GM21528 (cell line): ENCODE measurements around the gene ICA1.
"Not testable (repeated sequence)": the region's sequence is repeated elsewhere in the genome, so short reads cannot be mapped to it uniquely, and the experiment has no call there.

Experiments used
- ATAC-seq: cut with Tn5 transposase; IDR thresholded peaks from one replicate; pipeline ENCODE4 v1.9.1; 2021; ENCODE audit warnings: mild to moderate bottlenecking, moderate library complexity; ENCODE audit not compliant: unreplicated experiment, low FRiP score

Gene ICA1

DNA sequence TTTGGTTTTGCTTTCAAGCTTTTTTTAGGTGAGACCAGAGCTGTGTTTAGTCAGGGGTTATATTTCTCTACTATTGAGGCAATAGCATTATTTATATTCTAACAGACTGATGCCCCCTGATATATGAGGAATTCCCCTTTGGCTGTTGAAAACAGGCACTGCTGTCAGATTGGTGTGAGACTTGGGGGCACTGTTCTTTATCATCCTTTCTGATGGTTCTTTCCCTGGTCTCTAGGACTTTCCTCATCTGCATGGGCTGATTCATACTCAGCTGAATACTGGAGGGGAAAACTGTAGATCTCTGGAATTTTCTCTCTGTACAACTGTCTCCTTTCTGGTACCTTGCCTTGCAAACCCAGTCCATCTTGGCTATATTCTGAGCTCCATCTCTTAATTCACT, 10.0 kb upstream of the ICA1 start:
- ATAC-seq = no peak

GRCh38 chr7:8263048-8263447, 1.1 kb upstream of the ICA1 start:
- ATAC-seq = no peak

DNA sequence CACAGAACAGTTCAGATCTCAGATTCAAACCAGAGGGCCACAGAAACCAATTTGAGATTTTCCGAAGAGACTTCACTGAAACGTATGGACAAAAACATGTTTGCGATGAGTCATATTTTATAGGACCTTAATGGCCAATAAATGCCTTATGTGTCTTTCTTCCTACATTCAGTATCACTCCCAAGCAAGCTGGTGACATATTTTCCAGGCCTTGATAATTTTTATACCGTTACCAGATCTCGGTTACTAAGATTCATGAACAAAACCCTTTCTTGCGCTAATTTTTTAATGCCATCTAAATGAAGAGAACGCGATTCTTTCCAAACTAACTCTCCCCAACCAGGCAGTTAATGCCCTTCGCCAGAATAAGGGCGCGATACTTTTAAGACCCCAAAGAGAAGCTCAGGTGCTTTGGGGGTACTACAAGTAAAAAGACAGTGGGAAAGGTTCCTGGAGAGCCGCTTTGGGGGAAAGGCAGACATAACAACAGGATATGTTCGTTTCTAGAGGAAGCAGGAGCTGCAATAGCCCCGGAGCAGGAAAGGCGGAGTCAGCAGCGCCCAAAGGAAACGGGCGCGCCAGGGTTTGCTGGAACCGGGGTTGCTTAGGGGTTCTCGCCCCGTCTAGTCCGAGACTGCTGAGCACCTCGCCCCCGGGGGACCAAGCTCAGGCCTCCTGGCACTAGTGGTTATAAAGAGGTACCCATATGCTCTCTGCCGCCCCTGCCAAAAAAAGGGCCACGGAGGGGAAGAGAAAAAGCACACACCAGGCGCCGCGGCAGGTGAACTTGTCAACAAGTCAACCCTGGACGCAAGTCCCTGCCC, 884 bp downstream of the ICA1 start:
- peak; percentile 31 for ATAC-seq

DNA sequence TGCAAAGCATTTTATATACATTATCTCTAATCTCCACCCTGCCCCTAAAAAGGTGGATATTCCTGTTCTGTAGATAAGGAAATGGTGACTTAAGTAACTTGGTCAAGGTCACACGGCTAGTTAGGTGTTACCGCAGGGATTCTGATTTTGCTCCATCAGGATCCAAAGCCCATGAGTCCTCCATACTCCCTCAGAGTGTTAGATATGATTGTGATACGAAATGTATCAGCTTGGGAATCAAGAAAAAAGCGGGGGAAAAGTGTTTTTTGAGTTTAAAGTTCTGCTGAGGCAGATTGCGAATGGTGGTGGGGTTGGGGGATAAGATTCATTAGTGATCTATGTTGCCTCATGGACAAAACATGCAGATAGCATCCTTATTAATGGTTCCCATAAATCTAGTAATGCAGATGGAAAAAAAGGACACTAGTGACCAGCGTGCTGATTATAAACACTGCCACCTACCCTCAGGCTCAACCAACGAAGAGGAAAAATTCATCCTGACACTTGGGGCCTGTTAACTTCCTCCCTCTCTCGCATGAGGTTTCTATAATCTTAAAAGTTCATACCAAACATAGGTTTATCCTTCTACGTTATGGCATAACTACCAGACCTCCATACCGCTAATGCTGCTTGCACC, 2.3 kb downstream of the ICA1 start:
- no peak for ATAC-seq

DNA sequence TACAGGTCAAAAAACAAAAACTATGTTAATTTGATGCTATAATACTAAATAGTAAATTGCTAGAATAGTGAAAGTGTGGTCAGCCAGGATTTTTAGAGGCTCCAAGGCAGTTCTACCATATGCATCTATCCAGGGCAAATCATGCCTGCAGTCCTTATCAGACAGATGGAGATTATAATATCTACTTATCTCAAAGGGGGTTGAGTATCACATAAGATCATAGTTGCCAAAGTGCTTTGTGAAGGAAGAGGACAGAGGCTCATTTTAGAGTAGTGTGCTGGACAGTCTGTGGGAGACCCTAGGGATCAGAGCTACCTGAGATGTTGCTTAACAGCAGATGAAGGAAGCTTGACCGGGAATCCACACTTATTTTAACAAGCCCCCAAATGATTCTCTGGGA, 3.2 kb downstream of the ICA1 start:
- ATAC-seq = no peak

DNA sequence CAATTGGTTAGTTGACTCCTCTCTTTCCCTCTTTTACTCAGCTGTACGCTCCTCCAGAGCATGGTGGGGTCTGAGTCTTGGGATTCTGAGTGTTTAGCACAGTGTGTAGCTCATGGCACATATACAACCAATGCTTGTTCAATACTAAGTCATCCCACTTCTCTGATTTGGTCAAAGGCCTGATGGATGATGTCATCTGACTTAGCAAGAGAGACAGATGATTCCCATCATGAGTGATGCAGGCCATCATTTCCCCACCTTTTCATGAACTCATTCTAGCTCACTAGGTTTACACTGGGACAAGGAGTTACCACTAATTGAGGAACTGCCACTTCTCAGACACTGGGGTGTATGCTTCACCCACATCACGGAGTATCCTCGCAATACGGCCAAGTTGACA, 3.8 kb downstream of the ICA1 start:
- ATAC-seq = no peak

DNA sequence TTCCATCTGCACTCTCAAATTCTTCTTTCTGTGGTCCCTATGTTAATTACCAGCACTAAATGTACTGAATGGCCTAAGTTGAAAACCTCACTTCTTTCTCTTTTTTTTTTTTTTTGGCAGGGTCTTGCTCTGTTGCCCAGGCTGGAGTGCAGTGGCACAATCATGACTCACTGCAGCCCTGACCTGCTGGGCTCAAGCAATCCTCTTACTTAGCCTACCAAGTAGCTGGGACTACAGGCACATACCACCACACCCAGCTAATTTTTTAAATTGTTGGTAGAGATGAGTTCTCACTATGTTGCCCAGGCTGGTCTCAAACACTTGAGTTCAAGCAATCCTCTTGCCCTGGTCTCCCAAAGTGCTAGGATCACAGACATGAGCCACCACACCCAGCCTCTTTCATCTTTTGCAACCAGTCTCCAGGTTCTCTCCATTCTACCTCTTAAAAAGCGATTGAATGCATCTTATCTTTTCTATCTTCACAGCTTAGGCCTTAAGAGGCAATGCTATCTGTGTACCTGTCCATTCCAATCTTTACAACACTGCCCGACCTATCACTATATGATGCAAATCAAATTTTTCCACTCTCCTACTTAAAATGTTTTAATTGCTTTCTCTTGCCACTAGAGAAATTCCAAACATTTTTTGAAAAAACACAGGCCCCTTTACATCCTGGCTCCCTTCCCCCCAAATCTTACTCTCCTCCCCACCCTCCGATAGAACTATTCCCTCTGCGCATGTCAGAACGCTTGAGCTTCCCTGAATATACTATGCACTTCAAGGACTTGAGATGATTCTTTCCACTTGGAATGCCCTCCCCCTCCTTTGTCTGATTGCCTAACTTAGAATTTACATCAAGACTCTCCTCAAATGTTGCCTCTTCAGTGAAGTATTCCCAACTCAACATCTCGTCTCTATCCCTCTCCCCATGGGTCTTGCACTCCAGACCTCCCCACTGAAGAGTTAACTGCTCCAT, 6.0 kb downstream of the ICA1 start:
- ATAC-seq = no peak

DNA sequence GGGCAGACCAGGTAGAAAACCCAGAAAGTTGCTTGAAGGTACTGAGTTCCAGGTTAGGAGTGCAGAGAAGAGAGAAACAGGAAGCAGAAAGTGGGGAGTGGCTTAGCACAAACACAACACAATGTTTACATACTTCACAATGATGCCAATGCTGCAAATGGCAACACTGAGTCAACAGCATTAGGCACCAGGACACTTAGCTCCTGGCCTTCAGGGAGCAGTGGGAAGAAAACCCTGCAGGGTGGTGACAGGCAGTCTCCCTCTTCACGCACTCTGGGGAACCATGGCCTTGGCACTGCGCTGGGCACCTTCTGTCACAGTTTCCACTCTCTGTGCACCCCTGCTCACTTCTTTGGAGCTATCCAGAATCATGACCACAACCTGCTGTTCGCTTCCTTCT, 7.3 kb downstream of the ICA1 start:
- ATAC-seq = no peak

DNA sequence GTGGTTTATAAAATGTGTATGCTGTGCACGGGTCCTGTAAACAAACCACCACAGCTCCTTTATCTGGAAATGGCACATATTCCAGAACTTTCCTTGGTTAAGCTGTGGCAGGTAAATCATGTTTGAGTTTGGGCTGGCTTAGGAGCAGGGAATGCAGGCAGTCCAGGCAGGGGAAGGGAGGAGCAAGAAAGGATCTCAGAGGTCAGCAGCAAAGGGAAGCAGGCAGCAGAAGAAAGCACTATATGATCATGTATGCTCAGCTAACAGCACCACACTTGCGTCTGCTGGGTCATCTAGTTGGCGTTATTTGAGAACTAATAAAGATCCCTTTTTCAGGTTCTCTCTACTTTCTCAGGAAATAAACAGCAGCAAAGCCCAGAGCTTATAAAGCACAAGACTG, 7.8 kb downstream of the ICA1 start:
- ATAC-seq = no peak

GRCh38 chr7:8251195-8251594, 10.8 kb downstream of the ICA1 start:
- no peak for ATAC-seq

DNA sequence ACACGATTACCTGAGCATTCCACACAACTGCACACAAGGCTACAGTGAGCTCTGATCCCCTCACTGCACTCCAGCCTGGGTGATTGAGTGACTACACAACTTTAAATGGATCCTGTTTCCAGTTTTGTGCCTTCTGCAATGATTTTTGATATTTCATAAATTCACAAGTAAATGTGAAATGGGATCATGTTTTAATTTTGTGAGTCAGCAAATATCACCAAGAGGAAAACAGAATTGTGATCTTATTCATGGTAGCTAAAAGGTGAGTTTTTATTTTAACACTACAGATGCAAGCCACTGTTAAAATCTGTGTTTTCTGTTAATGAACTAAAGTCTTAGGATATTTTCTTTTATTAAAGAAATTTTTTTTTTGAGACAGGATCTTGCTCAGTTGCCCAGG, 11.4 kb downstream of the ICA1 start:
- no peak for ATAC-seq

- no peak for ATAC-seq
Observed at GRCh38 chr7:8249121-8249520, 12.8 kb downstream of the ICA1 start.

GRCh38 chr7:8246020-8246419, 15.9 kb downstream of the ICA1 start:
- ATAC-seq = no peak

- ATAC-seq = not testable (repeated sequence)
Observed at GRCh38 chr7:8245032-8245431, 16.9 kb downstream of the ICA1 start.

- ATAC-seq = not testable (repeated sequence)
Observed at GRCh38 chr7:8243059-8243458, 18.9 kb downstream of the ICA1 start.

DNA sequence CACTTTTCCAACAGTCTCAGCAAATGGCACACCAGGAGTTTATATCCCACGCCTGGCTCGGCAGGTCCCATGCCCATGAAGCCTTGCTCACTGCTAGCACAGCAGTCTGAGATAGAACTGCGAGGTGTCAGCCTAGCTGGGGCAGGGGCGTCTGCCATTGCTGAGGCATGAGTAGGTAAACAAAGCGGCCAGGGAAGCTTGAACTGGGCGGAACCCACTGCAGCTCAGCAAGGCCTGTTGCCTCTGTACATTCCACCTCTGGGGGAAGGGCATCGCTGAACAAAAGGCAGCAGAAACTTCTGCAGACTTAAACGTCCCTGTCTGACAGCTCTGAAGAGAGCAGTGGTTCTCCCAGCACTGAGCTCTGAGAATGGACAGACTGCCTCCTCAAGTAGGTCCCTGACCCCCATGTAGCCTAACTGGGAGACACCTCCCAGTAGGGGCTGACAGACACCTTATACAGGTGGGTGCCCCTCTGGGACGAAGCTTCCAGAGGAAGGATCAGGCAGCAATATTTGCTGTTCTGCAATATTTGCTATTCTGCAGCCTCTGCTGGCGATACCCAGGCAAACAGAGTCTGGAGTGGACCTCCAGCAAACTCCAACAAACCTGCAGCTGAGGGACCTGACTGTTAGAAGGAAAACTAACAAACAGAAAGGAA, 22.1 kb downstream of the ICA1 start:
- not testable (repeated sequence) for ATAC-seq

DNA sequence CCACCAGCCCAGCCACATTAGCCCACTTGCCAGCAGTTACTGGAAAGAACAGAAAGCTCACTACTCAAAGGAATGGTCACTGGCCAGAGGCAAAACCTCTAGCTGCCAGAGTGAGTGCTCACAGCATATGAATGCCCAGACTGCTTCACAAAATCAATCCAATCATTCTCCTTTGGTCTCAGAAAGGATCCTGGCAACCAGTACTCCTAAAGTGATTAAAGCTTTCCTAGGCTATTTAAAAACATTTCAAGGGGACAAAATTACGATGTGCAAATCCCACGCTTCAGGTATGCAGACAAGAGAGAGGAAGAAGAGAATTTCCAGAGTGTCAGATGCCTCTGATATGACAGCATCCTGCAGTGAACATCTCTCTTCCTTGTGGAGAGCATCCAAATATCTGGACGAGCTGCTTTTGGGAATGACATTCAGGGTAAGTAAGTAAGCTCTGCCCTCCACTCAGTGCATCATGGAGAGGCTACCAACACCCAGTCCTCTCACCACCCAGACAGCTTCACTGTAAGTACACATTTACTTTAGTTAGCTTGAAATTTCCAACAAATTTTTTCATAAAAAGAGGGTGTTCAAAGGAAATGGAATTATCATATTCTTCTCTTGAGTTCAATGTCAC, 25.1 kb downstream of the ICA1 start:
- no peak for ATAC-seq

DNA sequence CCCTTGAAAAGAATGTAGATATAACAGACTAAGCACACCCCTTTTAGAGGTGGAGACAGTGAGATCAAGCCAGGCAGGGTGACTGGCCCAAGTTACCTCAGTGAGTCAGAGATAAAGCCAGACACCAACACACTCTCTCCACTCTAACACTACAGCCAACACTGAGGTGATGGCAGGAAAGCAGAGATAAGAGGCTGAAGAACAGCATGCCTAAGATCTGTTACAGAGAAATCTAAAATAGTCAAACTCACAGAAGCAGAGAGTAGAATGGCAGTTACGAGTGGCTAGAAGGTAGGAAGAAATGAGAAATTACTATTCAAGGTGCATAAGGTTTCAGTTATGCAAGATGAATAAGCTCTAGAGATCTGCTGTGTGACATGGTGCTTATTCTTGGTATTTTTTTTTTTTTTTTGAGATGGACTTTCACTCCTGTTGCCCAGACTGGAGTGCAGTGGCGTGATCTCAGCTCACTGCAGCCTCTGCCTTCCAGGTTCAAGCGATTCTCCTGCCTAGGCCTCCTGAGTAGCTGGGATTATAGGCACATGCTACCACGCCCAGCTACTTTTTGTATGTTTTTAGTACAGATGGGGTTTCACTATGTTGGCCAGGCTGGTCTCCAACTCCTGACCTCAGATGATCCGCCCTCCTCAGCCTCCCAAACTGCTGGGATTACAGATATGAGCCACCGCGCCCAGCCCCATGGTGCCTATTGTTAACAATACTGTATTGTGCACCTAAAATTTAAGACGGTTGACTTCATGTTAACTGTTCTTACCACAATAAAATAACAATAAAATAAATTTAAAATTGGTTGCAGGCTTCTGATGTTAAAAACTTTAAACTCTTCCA, 28.7 kb downstream of the ICA1 start:
- peak; percentile 61 for ATAC-seq

GRCh38 chr7:8229927-8230326, 32.0 kb downstream of the ICA1 start:
- no peak for ATAC-seq
